SK-N-SH treated with all-trans-retinoic acid at 6 μM for 48 hours (cell line): ENCODE results near the gene TRAPPC10.

ENCODE experiments used
- ATAC-seq: fragments of 200-7000 bp; cut with Tn5 transposase; 3 replicates; pipeline ENCODE4 v1.9.1; 2020; ENCODE audit warnings: mild to moderate bottlenecking, moderate library complexity
- ARNTL ChIP-seq: fragments of 450-650 bp; formaldehyde crosslinking; IDR thresholded peaks from 2 replicates; pipeline ENCODE4 v1.5.0; 2020; ENCODE audit warnings: low read depth, mild to moderate bottlenecking, moderate library complexity, borderline replicate concordance
- BACH2 ChIP-seq: fragments of 250-450 bp; sonication (Bioruptor Pico); IDR thresholded peaks from 2 replicates; pipeline ENCODE4 v1.9.0; 2021; ENCODE audit warnings: mild to moderate bottlenecking, borderline replicate concordance
- CSRNP3 ChIP-seq: fragments of 250-450 bp; sonication (Bioruptor Pico); IDR thresholded peaks from 2 replicates; pipeline ENCODE4 v1.5.1; 2021; ENCODE audit warnings: mild to moderate bottlenecking, moderate library complexity
- ESRRG ChIP-seq: fragments of 250-450 bp; sonication (Bioruptor Pico); IDR thresholded peaks from 2 replicates; pipeline ENCODE4 v1.6.1; 2021; ENCODE audit warnings: mild to moderate bottlenecking
- ISL1 ChIP-seq: fragments of 250-450 bp; sonication (Bioruptor Pico); IDR thresholded peaks from 2 replicates; pipeline ENCODE4 v2.1.2; 2022; ENCODE audit warnings: mild to moderate bottlenecking, moderate library complexity
- OSR1 ChIP-seq: fragments of 250-450 bp; sonication (Bioruptor Pico); IDR thresholded peaks from 2 replicates; pipeline ENCODE4 v1.8.0; 2022; ENCODE audit warnings: moderate library complexity, mild to moderate bottlenecking, inconsistent platforms
- PPARA ChIP-seq: fragments of 250-450 bp; sonication (Bioruptor Pico); IDR thresholded peaks from 2 replicates; pipeline ENCODE4 v1.5.0; 2020; ENCODE audit warnings: mild to moderate bottlenecking, borderline replicate concordance
- RARB ChIP-seq: fragments of 250-450 bp; sonication (Bioruptor Pico); IDR thresholded peaks from 2 replicates; pipeline ENCODE4 v1.8.0; 2021; ENCODE audit warnings: mild to moderate bottlenecking, moderate library complexity
- SNAI2 ChIP-seq: fragments of 250-450 bp; sonication (Bioruptor Pico); IDR thresholded peaks from 2 replicates; pipeline ENCODE4 v1.5.0; 2020; ENCODE audit warnings: mild to moderate bottlenecking, moderate library complexity
- TCF4 ChIP-seq: fragments of 250-450 bp; sonication (Bioruptor Pico); IDR thresholded peaks from 2 replicates; pipeline ENCODE4 v1.8.0; 2021; ENCODE audit warnings: mild to moderate bottlenecking, moderate library complexity, borderline replicate concordance
- TOX ChIP-seq: fragments of 250-450 bp; sonication (Bioruptor Pico); IDR thresholded peaks from 2 replicates; pipeline ENCODE4 v1.8.0; 2021; ENCODE audit warnings: mild to moderate bottlenecking, moderate library complexity, borderline replicate concordance
- TSHZ2 ChIP-seq: fragments of 250-450 bp; sonication (Bioruptor Pico); IDR thresholded peaks from 2 replicates; pipeline ENCODE4 v1.5.0; 2020; ENCODE audit warnings: mild to moderate bottlenecking, moderate library complexity
- ZC3H10 ChIP-seq: fragments of 250-450 bp; sonication (Bioruptor Pico); IDR thresholded peaks from 2 replicates; pipeline ENCODE4 v1.5.1; 2021; ENCODE audit warnings: mild to moderate bottlenecking, moderate library complexity
- ZFP3 ChIP-seq: fragments of 250-450 bp; sonication (Bioruptor Pico); IDR thresholded peaks from 2 replicates; pipeline ENCODE4 v1.5.0; 2020; ENCODE audit warnings: mild to moderate bottlenecking, moderate library complexity
- ZFP30 ChIP-seq: fragments of 450-650 bp; formaldehyde crosslinking; IDR thresholded peaks from 2 replicates; pipeline ENCODE4 v1.5.0; 2022; ENCODE audit warnings: mild to moderate bottlenecking, moderate library complexity
- ZNF565 ChIP-seq: fragments of 450-650 bp; formaldehyde crosslinking; conservative IDR thresholded peaks from 2 replicates; pipeline ENCODE4 v1.5.0; 2020; ENCODE audit warnings: low read depth, mild to moderate bottlenecking, moderate library complexity
- ZNF70 ChIP-seq: fragments of 450-650 bp; formaldehyde crosslinking; IDR thresholded peaks from 2 replicates; pipeline ENCODE4 v1.5.0; 2020; ENCODE audit warnings: mild to moderate bottlenecking, moderate library complexity
- ZNF8 ChIP-seq: fragments of 450-650 bp; formaldehyde crosslinking; IDR thresholded peaks from 2 replicates; pipeline ENCODE4 v1.5.0; 2020; ENCODE audit warnings: mild to moderate bottlenecking, moderate library complexity
- TF ChIP-seq, protein P1 (sequence below): fragments of 250-450 bp; sonication (Bioruptor Pico); IDR thresholded peaks from 2 replicates; pipeline ENCODE4 v1.8.0; 2020; ENCODE audit warnings: mild to moderate bottlenecking, moderate library complexity, borderline replicate concordance
- TF ChIP-seq, protein P2 (sequence below): fragments of 250-450 bp; sonication (Bioruptor Pico); IDR thresholded peaks from 2 replicates; pipeline ENCODE4 v1.8.0; 2021; ENCODE audit warnings: low read depth, mild to moderate bottlenecking, moderate library complexity, borderline replicate concordance

Gene TRAPPC10

GRCh38 chr21:44087426-44088400 lies 75.6 kb downstream of the TRAPPC10 start (continued):
- TF ChIP-seq, protein P1, sequence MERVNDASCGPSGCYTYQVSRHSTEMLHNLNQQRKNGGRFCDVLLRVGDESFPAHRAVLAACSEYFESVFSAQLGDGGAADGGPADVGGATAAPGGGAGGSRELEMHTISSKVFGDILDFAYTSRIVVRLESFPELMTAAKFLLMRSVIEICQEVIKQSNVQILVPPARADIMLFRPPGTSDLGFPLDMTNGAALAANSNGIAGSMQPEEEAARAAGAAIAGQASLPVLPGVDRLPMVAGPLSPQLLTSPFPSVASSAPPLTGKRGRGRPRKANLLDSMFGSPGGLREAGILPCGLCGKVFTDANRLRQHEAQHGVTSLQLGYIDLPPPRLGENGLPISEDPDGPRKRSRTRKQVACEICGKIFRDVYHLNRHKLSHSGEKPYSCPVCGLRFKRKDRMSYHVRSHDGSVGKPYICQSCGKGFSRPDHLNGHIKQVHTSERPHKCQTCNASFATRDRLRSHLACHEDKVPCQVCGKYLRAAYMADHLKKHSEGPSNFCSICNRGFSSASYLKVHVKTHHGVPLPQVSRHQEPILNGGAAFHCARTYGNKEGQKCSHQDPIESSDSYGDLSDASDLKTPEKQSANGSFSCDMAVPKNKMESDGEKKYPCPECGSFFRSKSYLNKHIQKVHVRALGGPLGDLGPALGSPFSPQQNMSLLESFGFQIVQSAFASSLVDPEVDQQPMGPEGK (CRISPR knock-in tag) = no peak
- TF ChIP-seq ZNF70 (CRISPR knock-in tag) (no peak), ZFP30 (CRISPR knock-in tag) (no peak)
- TF ChIP-seq, all 23 proteins: peak for 0

- ATAC-seq = no peak
- TF ChIP-seq, protein P2, sequence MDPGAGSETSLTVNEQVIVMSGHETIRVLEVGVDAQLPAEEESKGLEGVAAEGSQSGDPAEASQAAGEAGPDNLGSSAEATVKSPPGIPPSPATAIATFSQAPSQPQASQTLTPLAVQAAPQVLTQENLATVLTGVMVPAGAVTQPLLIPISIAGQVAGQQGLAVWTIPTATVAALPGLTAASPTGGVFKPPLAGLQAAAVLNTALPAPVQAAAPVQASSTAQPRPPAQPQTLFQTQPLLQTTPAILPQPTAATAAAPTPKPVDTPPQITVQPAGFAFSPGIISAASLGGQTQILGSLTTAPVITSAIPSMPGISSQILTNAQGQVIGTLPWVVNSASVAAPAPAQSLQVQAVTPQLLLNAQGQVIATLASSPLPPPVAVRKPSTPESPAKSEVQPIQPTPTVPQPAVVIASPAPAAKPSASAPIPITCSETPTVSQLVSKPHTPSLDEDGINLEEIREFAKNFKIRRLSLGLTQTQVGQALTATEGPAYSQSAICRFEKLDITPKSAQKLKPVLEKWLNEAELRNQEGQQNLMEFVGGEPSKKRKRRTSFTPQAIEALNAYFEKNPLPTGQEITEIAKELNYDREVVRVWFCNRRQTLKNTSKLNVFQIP = no peak
- TF ChIP-seq CSRNP3 (CRISPR knock-in tag) (no peak), ESRRG (CRISPR knock-in tag) (no peak)
These were observed 76.3 kb downstream of the TRAPPC10 start for GRCh38 chr21:44088401-44088780.

DNA sequence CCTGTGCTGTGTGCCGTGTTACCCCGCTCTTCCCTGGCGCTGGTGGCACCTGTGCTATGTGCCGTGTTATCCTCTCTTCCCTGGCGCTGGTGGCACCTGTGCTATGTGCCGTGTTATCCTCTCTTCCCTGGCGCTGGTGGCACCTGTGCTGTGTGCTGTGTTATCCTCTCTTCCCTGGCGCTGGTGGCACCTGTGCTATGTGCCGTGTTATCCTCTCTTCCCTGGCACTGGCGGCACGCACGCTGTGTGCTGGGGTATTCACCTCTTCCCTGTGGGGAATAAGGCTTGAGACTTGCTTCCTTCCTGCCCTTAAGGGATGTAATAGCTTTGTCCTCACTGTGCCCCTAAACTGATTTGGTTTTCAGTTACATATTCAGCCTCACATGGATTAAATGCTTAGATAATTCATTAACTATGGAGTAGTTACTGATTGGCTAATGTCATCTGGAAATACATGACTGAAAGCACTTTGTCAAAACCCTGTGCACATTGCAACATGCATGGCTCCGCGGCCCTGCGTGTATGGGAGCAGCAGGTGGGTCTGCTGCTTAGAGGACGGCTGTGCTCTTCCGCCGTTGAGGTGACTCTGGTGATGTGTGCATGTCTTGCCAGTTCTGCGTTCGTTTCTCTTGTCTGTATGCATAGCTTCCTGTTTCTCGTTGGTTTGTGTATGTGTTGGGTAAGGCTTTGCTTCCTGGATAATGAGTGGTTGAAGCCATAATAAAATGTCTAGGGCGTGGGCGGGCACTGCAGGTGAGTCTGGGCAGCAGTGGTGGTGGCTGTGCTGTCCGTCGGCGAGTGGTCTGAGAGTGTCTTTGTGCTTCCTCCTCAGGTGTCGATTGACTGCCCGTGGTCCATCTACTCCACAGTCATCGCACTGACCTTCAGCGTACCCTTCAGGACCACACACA lies 77.1 kb downstream of the TRAPPC10 start:
- no peak for TF ChIP-seq ZFP3
- no peak for TF ChIP-seq ZNF70 (CRISPR knock-in tag)
- TF ChIP-seq OSR1 (CRISPR knock-in tag) = no peak
- no peak for TF ChIP-seq ISL1
- no peak for TF ChIP-seq ARNTL (CRISPR knock-in tag)
- TF ChIP-seq ZFP30 (CRISPR knock-in tag) = no peak
- no peak for TF ChIP-seq TCF4 (CRISPR knock-in tag)
- no peak for TF ChIP-seq BACH2
- TF ChIP-seq TOX (CRISPR knock-in tag) = no peak
- TF ChIP-seq ESRRG (CRISPR knock-in tag) = no peak
- TF ChIP-seq ZNF8 (CRISPR knock-in tag) = no peak
- no peak for TF ChIP-seq SNAI2
- TF ChIP-seq TSHZ2 (CRISPR knock-in tag) = no peak
- no peak for TF ChIP-seq PPARA (CRISPR knock-in tag)
- TF ChIP-seq, protein P2 = no peak
- no peak for TF ChIP-seq ZNF565 (CRISPR knock-in tag)
- no peak for TF ChIP-seq RARB
- TF ChIP-seq, protein P1 (CRISPR knock-in tag) = no peak
- TF ChIP-seq ZC3H10 = no peak
- ATAC-seq = no peak
